Limb (tissue), 2 donors: ENCODE measurements around the gene POLR2H.
A peak's percentile ranks its signal among the peaks of the same experiment; 100 is the strongest.

Experiments
- DNase-seq, 2 donors: peaks; one replicate each; pipeline ENCODE4 v3.0.0-alpha.2; 2016; ENCODE audit errors: extremely low spot score in 2 of 2

The POLR2H gene

DNA sequence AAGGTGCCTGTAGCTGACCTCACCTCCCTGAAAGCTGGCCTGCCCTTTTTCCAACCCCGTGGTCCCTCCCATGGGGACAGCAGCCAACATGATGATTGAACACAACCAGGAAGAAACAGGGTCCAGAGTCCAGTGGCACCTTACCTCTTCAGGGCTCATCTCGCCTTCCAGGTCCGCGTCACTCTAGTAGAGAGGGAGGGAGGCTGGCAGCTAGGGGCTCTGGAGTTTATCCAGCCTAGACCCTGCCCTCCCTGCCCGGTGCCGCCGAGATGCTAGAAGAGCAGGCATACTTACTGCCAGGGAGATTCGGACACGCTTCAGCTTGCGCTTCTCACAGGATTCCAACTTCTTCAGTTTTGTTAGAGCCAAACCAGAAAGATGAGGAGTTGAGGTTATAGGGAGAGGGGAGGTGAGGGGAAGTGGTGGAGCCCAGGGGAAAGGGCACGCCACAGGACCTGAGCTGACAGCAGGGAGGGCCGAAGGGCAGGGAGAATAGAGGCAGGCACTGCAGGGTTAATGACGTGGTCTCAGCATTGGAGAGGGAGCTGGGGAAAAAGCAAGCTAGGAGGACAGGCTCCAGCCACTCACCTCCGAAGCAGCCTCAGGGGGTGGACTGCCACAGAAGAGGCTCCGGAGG lies 9.2 kb upstream of the POLR2H start:
- DNase-seq: no peak

- no peak for DNase-seq
Measured at GRCh38 chr3:184352897-184353545, 8.5 kb upstream of the POLR2H start.

- DNase-seq: no peak
Measured at GRCh38 chr3:184353546-184353941, 8.0 kb upstream of the POLR2H start.

DNA sequence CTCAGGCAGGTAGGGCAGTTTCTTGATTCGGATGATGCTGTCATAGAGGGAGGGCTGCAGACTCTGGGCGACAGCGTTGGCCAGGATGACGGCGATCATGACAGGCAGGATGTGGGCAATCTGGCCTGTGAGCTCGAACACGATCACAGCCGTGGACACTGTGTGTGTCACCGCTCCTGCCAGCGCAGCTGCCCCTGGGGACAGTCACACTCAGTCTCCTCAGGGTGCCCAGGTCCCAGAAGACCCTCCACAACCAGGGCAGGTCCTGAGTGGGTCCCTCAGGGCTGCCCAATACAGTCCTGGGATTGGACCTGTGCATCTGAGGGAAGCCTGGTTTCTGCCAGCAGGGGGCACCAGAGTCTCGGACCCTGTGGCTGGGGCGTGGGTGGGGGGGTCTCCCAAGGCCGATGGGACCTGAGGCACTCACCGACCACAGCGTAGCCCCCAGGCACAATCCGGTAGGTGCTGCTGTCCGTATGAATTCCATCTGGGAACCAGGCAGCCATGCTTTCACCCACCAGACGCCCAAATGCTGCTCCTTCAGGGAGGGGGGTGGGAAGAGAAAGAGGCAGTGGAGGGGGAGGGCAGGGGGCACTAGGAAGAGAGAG lies 7.3 kb upstream of the POLR2H start:
- DNase-seq: peak in 1 of 2 donors; percentile 75

- DNase-seq: no peak
Measured at GRCh38 chr3:184354754-184355153, 6.8 kb upstream of the POLR2H start.

- no peak for DNase-seq
Measured at GRCh38 chr3:184355261-184356040, 6.1 kb upstream of the POLR2H start.

GRCh38 chr3:184357248-184358123 lies 4.0 kb upstream of the POLR2H start:
- DNase-seq: no peak

GRCh38 chr3:184358124-184358767 lies 3.3 kb upstream of the POLR2H start:
- DNase-seq: no peak

- no peak for DNase-seq
Measured at GRCh38 chr3:184358921-184359350, 2.6 kb upstream of the POLR2H start.

GRCh38 chr3:184359610-184360009 lies 1.9 kb upstream of the POLR2H start:
- DNase-seq: peak in 1 of 2 donors; percentile 41

GRCh38 chr3:184360070-184360928 lies 1.2 kb upstream of the POLR2H start:
- DNase-seq: peak in 1 of 2 donors; percentile 34

- DNase-seq: peak in 1 of 2 donors; percentile 32
Measured at GRCh38 chr3:184360929-184361531, 480 bp upstream of the POLR2H start.

- peak in 1 of 2 donors; percentile 82 for DNase-seq
Measured at GRCh38 chr3:184361932-184362667, 590 bp downstream of the POLR2H start.

DNA sequence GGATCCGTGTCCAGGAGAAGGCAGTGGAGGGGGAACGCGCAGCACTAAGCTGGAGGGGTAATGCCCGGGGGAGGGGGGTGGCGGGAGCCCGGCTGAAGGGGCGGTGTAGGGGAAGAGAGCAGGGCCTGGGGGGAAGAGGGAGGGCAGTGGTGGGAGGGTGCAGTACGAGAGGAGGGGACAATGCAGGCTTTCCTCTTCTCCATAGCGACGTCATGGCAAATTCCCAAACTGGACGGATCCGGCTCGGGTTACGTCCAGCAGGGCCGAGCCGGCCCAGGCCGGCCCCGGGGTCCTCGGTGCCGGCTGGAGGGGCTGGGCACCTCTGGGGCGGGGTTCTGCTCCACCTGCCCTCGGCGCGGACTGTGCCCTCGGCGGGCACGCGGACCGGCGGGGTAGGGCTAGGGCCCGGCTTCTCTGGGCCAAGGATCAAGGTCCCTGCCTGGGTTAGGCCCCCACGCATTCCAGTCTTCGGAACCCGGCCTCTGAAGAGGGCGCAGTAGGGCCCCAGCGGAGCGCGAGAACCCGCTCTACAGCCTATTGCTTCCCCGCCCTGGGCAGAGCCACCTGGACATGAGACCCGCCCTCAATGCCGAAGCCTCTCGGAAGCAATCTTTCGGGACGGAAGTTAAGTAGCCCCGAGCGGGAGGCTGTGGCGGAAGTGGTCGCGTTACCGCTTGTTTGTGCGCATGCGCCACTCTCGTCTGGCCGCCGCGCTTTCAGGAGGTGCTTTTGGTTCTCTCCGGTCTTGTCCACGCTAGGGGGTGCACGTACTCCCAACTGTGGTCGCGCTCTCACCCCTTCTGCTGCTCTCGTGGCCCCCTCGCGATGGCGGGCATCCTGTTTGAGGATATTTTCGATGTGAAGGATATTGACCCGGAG lies 1.4 kb downstream of the POLR2H start:
- DNase-seq: peak; percentile 96 to 98

- peak in 1 of 2 donors; percentile 43 for DNase-seq
Measured at GRCh38 chr3:184366619-184367289, 5.2 kb downstream of the POLR2H start.

DNA sequence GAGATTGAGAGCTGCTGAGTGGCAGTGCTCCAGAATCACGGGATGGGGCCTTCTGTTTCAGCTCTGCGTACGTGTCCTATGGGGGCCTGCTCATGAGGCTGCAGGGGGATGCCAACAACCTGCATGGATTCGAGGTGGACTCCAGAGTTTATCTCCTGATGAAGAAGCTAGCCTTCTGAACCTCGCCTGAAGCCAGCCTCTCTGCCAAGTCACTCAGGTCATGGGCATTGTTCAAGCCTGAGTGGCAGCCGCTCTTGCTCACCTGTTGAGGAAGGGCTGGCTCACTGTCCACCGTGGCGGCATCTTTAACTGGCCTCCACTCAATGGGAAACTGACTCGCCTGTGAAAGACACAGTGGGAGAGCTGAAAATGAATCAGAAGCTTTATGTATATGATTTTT lies 6.6 kb downstream of the POLR2H start:
- DNase-seq: no peak
